ENCODE data around the gene GPR160. TPM values are rescaled to one million over a fixed set of nuclear protein-coding genes. Genes with fewer than 3 reads are reported as not detected.
"Not testable (repeated sequence)": the region's sequence is repeated elsewhere in the genome, so short reads cannot be mapped to it uniquely, and the experiment has no call there.

Gene GPR160
- polyA plus RNA-seq, 4 donors, result 42.0 to 53.5 (median 46.3) TPM

GRCh38 chr3:170107941-170108340, 70.1 kb downstream of the GPR160 start:
- DNase-seq (ENCODE audit: low read depth in 4 of 4, low spot score in 3 of 4), result no peak

GRCh38 chr3:170108955-170109354, 71.2 kb downstream of the GPR160 start:
- DNase-seq (ENCODE audit: low read depth in 4 of 4, low spot score in 3 of 4), result no peak

GRCh38 chr3:170109579-170110293, 71.9 kb downstream of the GPR160 start:
- DNase-seq (ENCODE audit: low read depth in 4 of 4, low spot score in 3 of 4), result no peak

- DNase-seq (ENCODE audit: low read depth in 4 of 4, low spot score in 3 of 4), result no peak
Observed at GRCh38 chr3:170111147-170111771, 73.5 kb downstream of the GPR160 start.

- not testable (repeated sequence) for DNase-seq (ENCODE audit: low read depth in 4 of 4, low spot score in 3 of 4)
Observed at GRCh38 chr3:170114165-170114564, 76.4 kb downstream of the GPR160 start.

GRCh38 chr3:170117134-170117533, 79.3 kb downstream of the GPR160 start:
- DNase-seq (ENCODE audit: low read depth in 4 of 4, low spot score in 3 of 4), result no peak

- no peak for DNase-seq (ENCODE audit: low read depth in 4 of 4, low spot score in 3 of 4)
Observed at GRCh38 chr3:170128259-170128976, 90.6 kb downstream of the GPR160 start.

- no peak for DNase-seq (ENCODE audit: low read depth in 4 of 4, low spot score in 3 of 4)
Observed at GRCh38 chr3:170128977-170129431, 91.2 kb downstream of the GPR160 start.

- DNase-seq (ENCODE audit: low read depth in 4 of 4, low spot score in 3 of 4), result no peak
Observed at GRCh38 chr3:170130532-170130931, 92.7 kb downstream of the GPR160 start.

GRCh38 chr3:170132335-170132734, 94.5 kb downstream of the GPR160 start:
- no peak for DNase-seq (ENCODE audit: low read depth in 4 of 4, low spot score in 3 of 4)

Other genes with a start within 250 kb of the GPR160 start
- under 1 TPM in 3 of 4 donors, not detected in 1; 0.10 to 0.17 (median 0.16) TPM for gene LRRIQ4, start 225.1 kb upstream of the GPR160 start, polyA plus RNA-seq (ENCODE audit: insufficient read length in 4 of 4)
- gene LRRC34, start 225.1 kb upstream of the GPR160 start, polyA plus RNA-seq (ENCODE audit: insufficient read length in 4 of 4), result 10 to 100 TPM; 10.7 to 13.8 (median 12.2) TPM
- gene LRRC31, start 168.1 kb upstream of the GPR160 start, polyA plus RNA-seq (ENCODE audit: insufficient read length in 4 of 4), result under 1 TPM; 0.11 to 0.30 (median 0.19) TPM
- gene SAMD7, start 126.4 kb upstream of the GPR160 start, polyA plus RNA-seq (ENCODE audit: insufficient read length in 4 of 4), result not detected
- gene SEC62, start 71.2 kb upstream of the GPR160 start, polyA plus RNA-seq (ENCODE audit: insufficient read length in 4 of 4), result 100 to 1,000 TPM; 144 to 193 (median 183) TPM
- gene PHC3, start 143.7 kb downstream of the GPR160 start, polyA plus RNA-seq (ENCODE audit: insufficient read length in 4 of 4), result 10 to 100 TPM; 22.3 to 33.3 (median 27.6) TPM
- 100 to 1,000 TPM in 1 of 4 donors, 10 to 100 TPM in 3; 61.3 to 100 (median 78.6) TPM for gene PRKCI, start 184.4 kb downstream of the GPR160 start, polyA plus RNA-seq (ENCODE audit: insufficient read length in 4 of 4)

All from right renal pelvis (tissue), 4 donors.